Measurements from ENCODE around the gene GRWD1.

Gene GRWD1

DNA sequence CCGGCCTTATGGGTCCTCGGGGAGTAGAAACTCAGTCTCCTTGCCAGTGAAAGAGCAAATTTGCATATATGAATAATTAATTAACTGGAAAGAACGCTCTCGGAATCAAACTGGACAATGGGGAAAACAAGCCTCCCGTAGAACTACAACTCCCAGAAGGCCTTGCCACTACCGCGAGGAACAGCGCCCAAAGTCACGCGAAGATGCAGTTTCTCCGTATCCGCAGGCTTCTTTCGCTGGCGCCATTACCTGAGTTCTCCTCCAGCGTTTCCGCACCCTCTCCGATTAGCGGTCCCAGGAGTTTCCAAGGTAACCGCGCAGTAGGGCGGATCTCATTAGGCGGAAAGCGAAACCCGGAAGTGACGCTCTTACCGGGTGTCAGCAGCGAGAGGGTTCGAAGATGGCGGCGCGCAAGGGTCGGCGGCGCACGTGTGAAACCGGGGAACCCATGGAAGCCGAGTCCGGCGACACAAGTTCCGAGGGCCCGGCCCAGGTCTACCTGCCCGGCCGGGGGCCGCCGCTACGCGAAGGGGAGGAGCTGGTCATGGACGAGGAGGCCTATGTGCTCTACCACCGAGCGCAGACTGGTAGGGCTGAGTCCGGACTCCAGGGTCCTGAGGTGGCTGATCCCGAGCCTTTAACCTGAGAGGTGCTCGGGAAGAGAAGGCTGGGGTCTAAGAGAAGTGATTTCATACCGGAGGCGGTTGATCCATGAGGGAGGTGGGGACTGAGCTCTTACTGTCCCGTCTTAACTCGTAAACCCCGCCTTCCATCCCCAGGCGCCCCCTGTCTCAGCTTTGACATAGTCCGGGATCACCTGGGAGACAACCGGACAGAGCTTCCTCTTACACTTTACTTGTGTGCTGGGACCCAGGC, at the start of gene GRWD1:
Gene GRWD1, plus strand, starts transcription at position 378 of the 876 bp plus-strand sequence. Its CDS starts 23 bp downstream, at position 401.
- peak; percentile 97 to 98 for DNase-seq

DNA sequence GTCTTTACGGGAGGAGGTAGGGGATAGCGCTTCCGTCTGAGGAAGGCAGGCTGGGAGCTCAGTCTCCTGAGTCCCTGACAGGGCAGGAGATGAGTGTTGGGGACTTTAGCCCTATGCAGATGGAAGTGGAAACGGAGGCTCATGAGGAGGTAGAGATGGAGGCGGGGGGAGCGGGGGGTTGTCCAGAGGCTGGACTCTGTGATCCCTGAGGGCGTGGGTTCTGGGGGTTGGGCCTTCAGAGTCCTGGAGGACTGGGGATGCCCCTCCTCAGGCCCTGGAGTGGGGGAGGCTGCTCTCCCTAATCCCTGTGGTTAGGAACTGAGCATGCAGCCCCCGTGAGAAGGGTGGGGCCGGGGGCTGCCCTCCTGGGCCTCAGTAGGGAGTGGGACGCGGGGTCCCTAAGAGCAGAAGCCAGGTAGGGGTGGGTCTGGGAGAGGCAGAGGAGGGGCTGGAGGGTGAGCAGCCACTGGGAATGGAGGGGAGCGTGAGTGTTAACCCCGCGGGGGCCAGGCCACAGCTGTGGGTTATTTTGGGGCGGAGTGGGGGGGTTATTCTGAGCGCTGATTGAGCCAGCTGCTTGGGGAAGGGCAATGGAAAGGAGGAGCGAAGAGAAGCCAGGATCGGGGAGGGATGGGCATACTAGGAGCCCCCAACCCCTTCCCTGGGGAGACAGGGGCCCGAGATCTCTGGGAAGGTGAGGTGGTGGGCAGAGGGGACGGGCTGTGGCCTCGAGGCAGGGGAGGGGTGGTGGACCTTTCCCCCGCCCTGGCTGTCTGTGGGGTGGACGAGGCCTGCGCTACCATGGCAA, 49.6 kb upstream of the GRWD1 start:
- no peak for DNase-seq

DNA sequence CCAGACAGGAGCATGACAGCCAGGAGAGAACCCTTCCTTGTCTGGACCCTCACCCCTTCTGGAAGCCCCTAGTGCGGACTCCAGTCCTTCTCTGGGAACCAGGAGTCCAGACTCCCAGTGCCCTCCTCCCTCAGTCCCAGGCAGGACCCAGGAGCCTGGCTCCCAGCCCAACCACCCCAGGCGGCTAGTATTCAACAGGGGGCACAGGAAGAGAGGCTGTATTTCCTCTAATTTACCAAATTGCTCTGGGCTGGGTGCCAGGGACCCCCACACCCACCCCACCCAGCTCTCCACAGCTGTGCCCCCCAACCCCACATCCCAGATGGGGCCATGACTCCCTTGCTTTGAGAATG, 49.0 kb upstream of the GRWD1 start:
- no peak for DNase-seq

DNA sequence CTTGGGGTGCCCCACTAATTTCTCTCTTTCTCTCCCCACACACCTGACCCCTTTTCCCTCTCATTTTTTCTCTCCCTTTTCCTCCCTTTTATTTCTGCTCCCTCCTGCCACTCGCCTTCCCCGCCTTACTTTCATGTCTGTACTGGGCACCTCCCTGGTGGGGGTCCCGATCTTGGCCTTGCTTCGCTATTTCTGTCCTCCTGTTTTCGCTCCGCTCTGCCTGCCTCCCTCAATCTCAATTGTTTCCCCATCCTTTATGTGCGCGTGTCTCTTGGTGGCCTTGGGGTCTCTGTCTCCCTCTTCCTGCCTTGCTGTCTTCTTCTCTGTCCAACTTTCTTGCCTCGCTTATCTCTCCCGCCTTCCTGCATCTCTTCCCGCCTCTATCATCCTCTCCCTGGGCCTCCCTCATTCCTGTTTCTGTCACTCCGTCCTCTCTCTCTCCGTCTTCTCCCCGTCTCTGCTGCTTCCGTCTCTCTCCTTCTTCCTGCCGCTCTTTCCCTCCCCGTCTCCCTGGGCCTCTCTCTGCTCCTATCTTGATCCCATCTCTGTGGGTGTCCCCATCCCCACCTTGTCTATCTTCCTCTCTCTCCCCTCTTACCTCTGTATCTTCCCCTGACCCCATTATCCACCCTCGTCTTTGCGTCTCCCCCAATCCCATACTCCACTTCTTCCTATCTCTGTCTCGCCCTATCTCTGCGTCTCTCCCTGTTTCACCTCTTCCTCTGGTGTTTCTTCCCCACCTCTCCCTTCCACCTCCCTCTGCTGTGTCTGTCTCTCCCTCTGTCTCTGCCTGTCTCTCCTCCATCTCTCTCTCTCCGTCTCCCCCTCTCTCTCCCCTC, 48.3 kb upstream of the GRWD1 start:
- DNase-seq = no peak

DNA sequence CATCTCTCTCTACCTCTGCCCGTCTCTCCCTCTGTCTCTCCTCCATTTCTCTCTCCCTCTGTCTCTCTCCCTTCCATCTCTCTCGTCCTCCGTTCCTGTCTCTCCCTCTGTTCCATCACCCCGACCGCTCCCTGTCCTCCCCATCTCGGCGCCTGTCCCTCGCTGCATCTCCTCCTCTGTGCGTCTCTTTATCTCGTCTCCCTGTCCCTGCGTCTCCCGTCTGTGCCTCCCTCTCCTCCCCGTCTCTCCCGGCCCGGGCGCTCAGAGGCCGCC, 47.7 kb upstream of the GRWD1 start:
- no peak for DNase-seq

DNA sequence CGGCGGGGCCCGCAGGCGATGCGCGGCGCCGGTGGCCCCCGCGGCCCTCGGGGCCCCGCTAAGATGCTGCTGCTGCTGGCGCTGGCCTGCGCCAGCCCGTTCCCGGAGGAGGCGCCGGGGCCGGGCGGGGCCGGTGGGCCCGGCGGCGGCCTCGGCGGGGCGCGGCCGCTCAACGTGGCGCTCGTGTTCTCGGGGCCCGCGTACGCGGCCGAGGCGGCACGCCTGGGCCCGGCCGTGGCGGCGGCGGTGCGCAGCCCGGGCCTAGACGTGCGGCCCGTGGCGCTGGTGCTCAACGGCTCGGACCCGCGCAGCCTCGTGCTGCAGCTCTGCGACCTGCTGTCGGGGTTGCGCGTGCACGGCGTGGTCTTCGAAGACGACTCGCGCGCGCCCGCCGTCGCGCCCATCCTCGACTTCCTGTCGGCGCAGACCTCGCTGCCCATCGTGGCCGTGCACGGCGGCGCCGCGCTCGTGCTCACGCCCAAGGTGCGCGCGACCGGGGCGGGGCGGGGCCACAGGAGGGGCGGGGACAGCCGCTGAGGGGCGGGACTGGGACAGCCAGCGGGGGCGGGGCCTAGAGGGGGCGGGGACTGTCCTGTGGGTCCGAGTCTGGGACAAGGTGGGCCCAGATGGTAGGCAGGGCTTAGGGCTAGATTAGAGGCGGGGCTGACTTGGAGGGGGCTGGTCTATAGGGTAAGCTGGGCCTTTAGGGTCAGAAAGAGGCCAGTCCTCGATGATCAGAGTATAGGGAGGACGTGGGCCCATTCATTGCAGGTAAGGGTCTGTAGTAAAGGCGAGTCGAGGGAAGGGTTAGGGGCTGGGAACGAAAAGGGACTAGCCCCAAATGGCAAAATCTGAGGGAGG, 47.2 kb upstream of the GRWD1 start:
- DNase-seq = peak; percentile 84 to 94

DNA sequence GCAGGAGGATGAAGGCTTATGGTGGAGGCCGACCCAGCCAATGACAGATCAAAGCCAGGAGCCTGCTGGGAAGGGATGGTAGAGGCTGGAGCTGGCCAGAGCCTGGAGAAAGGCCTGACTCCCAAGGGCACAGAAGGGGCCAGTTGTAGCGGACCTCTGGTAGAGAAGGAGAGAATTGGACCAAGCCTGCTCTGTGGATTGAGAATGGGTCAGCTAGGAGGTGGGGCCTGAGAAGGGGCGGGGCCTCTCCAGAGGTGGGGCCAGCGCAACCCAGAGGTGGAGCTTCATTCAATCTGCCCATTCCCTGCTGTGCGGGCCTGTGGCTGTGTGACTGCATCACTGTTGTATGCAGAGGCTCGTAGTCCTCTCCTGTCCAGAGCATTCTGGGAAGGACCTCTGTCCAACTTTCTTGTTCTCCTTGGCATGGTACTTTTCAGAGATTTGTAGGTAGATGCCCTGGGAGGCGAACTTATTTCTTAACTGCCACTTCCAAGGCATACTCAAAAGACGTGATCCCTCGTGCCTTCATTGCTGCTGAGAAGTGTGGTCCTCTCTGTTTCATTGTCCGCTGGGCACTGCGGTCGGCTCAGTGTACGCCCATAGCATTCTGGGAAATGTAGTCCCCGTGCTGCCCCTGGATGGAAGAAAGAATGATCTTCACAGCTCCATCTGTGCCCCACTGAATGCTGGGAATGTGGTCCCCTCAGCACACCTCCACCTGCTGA, 45.6 kb upstream of the GRWD1 start:
- DNase-seq = peak; percentile 83 to 87

DNA sequence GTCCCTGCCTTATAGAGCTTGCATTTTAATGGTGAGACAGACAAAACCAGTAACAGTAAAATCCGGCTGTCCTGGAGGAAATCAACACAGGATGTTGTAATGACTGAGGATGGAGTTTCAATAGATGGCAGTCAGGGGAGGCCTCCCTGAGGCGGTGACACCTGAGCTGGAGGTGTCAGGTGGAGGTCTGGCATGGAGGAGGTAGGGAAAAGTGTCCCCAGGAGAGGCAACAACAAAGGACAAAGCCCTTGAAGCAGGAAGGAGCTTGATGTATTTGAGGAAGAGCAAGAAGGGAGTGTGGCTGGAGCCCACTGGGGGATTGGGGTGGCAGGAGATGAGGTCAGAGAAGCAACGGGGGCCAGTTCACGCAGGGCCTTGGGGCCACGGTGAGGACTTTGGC, 44.5 kb upstream of the GRWD1 start:
- DNase-seq = no peak

DNA sequence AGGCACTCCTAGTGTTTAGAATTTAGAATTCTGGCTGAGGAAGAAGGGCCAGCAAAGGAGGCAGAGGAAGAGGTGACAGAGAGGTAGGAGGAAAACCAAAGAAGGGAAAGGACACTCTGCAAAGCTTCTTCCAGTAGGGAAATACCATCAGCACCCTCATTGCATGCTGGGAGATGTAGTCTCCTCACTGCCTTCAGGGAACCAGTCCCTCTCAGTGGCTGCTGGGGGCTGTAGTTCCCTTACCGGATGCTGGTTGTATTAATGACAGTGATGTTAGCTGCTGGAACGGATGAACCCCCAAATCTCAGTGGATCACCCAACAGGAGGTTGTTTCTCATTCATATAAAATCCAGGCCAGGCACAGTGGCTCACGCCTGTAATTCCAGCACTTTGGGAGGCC, 42.2 kb upstream of the GRWD1 start:
- peak; percentile 44 to 69 for DNase-seq

DNA sequence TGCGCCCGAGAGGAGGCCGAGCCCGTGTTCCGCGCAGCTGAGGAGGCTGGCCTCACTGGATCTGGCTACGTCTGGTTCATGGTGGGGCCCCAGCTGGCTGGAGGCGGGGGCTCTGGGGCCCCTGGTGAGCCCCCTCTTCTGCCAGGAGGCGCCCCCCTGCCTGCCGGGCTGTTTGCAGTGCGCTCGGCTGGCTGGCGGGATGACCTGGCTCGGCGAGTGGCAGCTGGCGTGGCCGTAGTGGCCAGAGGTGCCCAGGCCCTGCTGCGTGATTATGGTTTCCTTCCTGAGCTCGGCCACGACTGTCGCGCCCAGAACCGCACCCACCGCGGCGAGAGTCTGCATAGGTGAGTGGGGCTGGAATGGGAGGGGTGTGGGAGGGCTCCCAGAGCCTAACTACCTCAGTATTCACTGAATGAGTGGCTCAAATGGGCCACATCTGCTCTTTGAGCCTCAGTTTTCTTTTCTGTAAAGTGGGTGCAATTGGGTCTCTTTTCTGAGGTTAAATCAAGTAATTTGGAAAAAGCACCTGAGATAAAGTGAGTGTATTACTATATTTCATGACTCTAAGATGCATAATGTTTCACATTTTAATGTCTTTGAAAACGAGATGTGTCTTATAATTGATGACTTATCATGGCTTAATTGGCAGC, 40.6 kb upstream of the GRWD1 start:
- no peak for DNase-seq

DNA sequence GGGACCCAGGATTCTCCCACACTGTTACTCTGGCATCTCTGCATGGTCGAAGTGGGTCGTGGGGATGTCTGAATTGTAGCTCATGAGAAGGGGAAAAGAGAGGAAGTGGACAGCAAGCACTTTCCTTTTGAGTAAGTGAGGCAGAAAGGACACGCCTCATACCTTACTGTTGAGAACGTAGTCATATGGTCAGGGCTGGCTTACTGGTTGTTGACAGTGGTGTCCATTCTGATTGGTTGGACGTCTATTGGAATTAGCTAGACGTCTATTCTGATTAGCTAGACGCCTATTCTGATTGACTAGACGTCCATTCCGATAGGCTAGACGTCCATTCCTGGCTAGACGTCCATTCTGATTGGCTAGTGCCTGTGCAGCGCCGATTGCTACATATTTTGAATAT, 39.9 kb upstream of the GRWD1 start:
- DNase-seq = no peak

DNA sequence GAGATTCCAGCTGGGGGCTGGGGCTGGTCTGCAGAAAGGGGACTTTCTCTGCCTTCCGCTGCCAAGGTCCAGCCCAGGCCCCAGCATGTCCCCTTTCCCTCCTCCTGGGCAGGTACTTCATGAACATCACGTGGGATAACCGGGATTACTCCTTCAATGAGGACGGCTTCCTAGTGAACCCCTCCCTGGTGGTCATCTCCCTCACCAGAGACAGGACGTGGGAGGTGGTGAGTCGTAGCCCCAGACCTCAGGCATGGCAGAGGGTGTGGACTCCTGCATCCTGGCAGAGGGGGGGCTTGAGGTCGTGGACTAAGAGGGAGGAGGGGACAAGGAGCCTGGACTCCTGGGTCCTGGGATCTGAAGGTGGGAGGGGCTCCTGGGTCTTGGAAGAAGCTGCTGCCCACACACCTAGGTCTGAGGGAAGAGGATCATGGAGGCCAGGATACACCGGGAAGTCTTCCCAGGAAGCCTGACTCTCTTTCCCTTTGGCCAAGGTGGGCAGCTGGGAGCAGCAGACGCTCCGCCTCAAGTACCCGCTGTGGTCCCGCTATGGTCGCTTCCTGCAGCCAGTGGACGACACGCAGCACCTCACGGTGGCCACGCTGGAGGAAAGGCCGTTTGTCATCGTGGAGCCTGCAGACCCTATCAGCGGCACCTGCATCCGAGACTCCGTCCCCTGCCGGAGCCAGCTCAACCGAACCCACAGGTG, 31.8 kb upstream of the GRWD1 start:
- no peak for DNase-seq

DNA sequence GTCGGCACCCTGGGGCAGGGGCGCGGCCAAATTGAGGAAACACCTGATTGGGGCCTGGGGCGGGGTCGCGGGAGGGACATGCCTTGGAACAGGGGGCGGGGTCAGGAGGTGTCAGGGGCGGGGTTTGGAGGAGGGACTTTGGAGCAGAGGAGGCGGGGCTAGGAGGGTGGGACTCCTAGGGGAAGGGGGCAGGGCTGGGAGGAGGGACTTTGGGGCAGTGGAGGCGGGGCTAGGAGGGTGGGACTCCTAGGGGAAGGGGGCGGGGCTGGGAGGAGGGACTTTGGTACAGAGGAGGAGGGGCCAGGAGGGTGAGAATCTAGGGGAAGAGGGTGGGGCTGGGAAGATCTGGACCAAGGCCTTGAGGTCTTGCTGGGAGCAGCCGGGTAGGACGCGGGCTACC, 30.4 kb upstream of the GRWD1 start:
- DNase-seq = peak in 1 of 2 experiments; percentile 39

DNA sequence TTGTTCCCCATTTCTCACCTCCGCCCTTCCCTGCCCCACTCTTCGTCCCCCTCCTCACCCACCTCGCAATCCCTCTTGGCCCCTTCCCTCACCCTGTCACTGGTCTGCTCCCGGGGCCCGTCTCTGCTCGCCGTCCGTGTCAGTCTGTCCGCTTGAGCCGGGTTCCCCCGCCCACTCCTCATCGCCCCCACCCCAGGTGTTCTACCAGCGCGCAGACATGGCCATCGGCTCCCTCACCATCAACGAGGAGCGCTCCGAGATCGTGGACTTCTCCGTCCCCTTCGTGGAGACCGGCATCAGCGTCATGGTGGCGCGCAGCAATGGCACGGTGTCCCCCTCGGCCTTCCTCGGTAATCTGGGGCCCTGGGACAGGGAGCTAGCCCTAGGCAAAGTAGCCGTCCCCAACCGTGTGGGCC, 30.0 kb upstream of the GRWD1 start:
- no peak for DNase-seq

DNA sequence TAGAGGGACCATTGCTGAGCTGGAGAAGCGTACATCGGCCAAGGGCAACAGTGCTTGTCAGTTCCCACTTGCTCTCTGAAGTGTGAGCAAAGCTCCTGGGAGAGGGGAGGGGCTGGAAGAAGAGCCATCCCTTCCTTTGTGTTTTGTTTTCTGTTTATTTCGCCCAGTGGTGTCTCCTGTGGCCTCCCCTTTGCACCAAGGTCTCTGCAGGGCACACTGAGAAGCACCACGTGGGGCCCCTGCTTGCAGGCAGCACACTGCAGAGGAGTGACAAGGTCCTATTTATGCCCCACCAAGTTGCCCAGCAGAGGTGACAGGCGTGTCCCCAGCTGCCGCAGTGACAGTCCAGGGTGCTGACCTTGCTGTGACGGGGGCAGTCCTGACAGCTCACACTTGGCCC, 28.4 kb upstream of the GRWD1 start:
- DNase-seq = no peak

DNA sequence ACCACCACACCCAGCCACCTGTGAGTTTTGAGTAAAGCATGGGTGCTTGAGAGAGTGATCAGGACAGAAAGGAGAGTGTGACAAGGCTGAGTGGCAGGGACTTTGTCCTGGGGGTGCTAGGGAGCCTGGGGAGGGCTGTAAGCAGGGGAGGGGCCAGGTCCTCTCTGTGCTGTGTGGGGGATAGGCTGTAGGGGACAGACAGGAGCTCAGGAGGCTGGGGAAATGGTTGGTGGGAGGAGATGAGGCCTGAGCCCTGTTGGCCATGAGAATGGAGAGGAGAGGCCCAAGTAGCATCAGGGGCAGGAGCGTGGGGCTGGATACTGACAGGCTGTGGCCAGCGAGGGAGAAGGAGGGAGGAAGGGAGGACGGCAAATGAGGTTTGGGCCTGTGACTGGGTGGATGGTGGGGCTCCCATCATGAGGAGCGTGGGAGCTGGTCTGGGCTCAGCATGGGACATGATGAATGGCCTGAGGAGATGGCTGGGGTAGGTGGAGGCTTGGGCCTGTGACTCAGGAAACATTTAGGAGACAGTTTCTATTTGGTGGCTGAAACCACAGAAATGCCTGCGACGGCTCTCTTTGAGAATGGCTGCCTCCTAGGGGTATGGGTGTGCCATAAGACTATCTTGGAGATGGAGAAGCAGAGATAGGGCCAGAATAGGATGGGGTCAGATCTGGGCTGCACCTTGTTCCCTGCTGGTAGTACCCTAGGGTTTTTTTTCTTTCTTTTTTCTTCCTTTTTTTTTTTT, 27.3 kb upstream of the GRWD1 start:
- no peak for DNase-seq

DNA sequence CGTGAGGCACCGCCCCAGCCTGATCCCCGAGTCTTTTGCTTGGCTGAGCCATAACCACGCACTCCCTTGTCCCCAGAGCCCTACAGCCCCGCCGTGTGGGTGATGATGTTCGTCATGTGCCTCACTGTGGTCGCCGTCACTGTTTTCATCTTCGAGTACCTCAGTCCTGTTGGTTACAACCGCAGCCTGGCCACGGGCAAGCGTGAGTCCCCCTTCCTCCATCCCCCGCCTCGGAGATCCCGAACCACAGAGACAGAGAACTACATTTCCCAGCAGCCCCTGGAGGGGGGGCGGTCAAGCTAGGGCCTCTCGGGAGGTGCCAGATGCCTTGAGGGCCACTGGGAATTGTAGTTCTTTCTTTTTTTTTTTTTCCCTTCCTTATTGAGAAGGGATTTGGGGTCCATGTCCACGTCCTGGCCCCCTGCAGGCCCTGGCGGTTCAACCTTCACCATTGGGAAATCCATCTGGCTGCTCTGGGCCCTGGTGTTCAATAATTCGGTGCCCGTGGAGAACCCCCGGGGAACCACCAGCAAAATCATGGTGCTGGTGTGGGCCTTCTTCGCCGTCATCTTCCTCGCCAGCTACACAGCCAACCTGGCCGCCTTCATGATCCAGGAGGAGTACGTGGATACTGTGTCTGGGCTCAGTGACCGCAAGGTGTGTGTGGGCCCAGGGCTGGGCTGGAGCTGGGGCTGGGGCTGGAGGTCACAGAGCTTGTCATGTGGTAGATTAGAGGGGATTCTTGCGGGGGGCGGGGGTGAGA, 26.4 kb upstream of the GRWD1 start:
- peak; percentile 86 to 87 for DNase-seq

DNA sequence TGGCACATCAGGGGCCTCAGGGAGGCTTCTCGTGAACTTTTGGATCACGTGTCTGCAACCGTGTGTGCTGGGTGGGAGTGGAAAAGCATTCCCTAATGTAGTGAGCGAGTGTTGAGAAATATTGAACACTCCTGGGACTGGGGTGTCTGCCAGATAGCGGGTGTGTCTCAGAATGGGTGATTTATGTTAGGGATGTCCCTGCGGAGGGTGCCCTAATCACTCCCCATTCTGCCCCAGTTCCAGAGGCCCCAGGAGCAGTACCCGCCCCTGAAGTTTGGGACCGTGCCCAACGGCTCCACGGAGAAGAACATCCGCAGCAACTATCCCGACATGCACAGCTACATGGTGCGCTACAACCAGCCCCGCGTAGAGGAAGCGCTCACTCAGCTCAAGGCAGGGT, 24.2 kb upstream of the GRWD1 start:
- DNase-seq = no peak

DNA sequence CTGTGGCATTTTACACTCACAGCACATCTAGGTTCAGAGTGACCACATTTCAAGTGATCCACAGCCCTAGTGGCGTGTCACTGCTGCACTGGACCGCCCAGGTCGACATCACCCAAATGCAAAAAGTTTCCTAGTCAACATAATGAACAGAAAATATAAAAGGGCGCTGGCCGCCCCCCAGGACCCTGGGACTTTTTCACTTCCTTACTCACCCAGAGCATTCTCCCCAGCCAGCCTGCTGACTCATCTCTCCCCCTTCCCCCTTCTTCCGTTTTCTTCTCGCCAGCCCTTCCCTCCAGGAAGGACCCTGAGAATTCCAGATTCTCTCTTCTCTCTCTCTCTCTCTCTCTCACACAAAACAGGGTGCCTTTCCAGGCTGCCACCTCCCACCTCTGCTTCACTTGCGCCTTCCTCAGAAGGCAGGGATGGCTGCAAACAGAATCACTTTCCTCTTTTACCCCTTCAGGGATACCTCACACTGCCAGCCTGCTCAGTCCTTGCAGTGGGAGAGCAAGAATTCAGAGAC, 21.0 kb upstream of the GRWD1 start:
- DNase-seq = no peak

Data from NCI-H1930 (cell line).